BLaER1 treated with 17β-estradiol and CSF1 and Interleukin-3, amounts not matched to agents 10 nM and 100 nM (cell line): Measurements from ENCODE around the gene TMSB10.

Source experiments
- H3K27ac ChIP-seq, 11 experiments: shearing (Covaris generic); formaldehyde crosslinking; 2 replicates each; pipeline ENCODE4 v1.8.1; 2022
- H3K27me3 ChIP-seq, 11 experiments: shearing (Covaris generic); formaldehyde crosslinking; 2 replicates each; pipeline ENCODE4 v1.8.1; 2022
- H3K36me3 ChIP-seq, 11 experiments: shearing (Covaris generic); formaldehyde crosslinking; 2 replicates each; pipeline ENCODE4 v1.8.1; 2022
- H3K4me1 ChIP-seq, 10 experiments: shearing (Covaris generic); formaldehyde crosslinking; 2 replicates each; pipeline ENCODE4 v1.8.1; 2022
- H3K4me2 ChIP-seq, 11 experiments: shearing (Covaris generic); formaldehyde crosslinking; 2 replicates each; pipeline ENCODE4 v1.8.1; 2022
- H3K4me3 ChIP-seq, 10 experiments: shearing (Covaris generic); formaldehyde crosslinking; 2 replicates each; pipeline ENCODE4 v1.8.1; 2022
- H3K9ac ChIP-seq, 11 experiments: shearing (Covaris generic); formaldehyde crosslinking; 2 replicates each; pipeline ENCODE4 v1.8.1; 2022
- H3K9me3 ChIP-seq, 11 experiments: shearing (Covaris generic); formaldehyde crosslinking; replicated peaks in 1 of 11; 2 replicates each; pipeline ENCODE4 v1.8.1; 2022
- H4K20me1 ChIP-seq, 11 experiments: shearing (Covaris generic); formaldehyde crosslinking; 2 replicates each; pipeline ENCODE4 v1.8.1; 2022
- Cebpa-rat ChIP-seq, 11 experiments: shearing (Covaris generic); IDR thresholded peaks; 2 replicates each; pipeline ENCODE4 v1.8.1; 2022

The TMSB10 gene

DNA sequence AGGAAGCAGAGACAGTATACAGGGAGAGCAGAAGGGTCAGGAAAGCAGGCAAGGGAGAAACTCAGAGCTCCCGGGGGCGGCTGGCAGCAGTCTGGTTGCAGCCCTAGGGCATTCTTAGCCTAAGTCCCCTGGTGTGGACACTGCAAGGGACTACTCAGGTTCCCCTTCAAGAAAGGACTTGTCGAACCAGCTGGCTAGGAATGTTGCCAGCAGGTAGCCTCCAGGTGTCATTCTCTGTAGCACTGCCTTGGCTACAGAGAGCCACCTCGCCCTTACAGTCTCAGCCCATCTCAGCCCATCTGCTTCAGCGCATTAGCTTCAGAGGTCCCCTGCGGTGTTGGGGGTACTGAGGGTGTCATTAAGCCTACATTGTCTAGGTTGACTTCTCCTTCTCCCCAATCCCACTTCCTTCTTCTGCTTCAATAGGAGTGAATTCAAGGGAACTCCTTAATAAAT is 11.3 kb upstream of the TMSB10 start:
- TF ChIP-seq Cebpa-rat (IDR thresholded peaks at IDR 0.05), result no peak
- H3K27ac ChIP-seq, result peak overlapping the region; percentile 15 to 92 (median 87); a peak in 21 of 22 replicates
- H4K20me1 ChIP-seq, result no peaks in the 10 kb centered on the region

DNA sequence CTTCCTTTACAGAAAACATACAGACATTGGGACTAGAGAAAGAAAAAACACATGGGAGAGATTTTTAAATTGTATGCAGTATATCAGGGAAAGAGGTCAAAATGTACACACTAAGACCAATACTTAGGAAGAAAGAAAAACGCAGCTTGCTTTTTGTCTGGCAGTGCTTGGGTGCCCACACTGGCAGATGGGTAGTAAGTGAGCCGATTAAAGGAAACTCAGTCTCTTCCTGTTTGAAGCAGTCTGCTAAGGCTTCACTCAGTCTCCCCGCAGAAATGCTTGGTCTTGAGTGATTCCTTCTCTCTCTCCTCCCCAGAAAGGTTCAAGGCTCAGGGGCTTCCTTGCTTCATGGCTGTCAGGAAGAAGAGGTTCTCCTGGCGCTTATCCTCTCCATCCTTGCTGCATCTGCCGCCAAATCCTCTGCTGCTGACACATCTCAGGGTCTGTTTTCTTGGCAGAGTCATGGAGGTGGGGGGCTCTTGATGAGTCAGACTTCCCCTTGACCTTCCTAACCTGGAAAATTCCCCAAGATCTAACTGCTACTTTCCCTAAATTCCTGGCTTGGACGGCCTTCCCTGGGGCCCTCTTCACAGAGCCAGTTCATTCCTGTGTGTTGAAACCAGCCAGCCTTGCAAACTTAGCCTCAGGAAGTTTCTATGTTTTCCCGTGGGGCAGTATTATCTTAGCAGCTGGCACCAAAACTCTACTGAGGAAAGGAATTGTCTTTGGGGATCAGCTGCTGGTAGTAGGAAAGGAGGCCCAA is 10.5 kb upstream of the TMSB10 start:
- H3K27ac ChIP-seq, result peak overlapping the region; percentile 57 to 92 (median 87)
- peak in 4 of 11 experiments; percentile 13 to 62 (median 40); a peak in 3 of 22 replicates for TF ChIP-seq Cebpa-rat (IDR thresholded peaks at IDR 0.05)
- no peaks in the 10 kb centered on the region for H3K9me3 ChIP-seq
- H4K20me1 ChIP-seq, result no peaks in the 10 kb centered on the region
- H3K4me3 ChIP-seq, result peak overlapping the region in 7 of 10 experiments; percentile 42 to 58 (median 48); a peak in 13 of 20 replicates
- H3K4me1 ChIP-seq, result peaks cover 47 to 76% (median 67%) of the 10 kb centered on the region in 10 experiments
- no peaks in the 10 kb centered on the region for H3K27me3 ChIP-seq
- peak overlapping the region; percentile 78 to 99 (median 93) for H3K4me2 ChIP-seq
- peak overlapping the region; percentile 40 to 82 (median 76); a peak in 20 of 22 replicates for H3K9ac ChIP-seq
- no peaks in the 10 kb centered on the region for H3K36me3 ChIP-seq

More for the DNA sequence above, 11.3 kb upstream of the TMSB10 start:
- H3K36me3 ChIP-seq, result no peaks in the 10 kb centered on the region
- no peaks in the 10 kb centered on the region for H3K27me3 ChIP-seq
- H3K4me1 ChIP-seq, result peaks cover 50 to 76% (median 67%) of the 10 kb centered on the region in 10 experiments
- no peaks in the 10 kb centered on the region for H3K9me3 ChIP-seq
- peak overlapping the region; percentile 78 to 99 (median 93) for H3K4me2 ChIP-seq
- peak overlapping the region in 8 of 10 experiments; percentile 9 to 58 (median 48); a peak in 11 of 20 replicates for H3K4me3 ChIP-seq
- H3K9ac ChIP-seq, result peak overlapping the region in 8 of 11 experiments; percentile 74 to 82 (median 78); a peak in 15 of 22 replicates

DNA sequence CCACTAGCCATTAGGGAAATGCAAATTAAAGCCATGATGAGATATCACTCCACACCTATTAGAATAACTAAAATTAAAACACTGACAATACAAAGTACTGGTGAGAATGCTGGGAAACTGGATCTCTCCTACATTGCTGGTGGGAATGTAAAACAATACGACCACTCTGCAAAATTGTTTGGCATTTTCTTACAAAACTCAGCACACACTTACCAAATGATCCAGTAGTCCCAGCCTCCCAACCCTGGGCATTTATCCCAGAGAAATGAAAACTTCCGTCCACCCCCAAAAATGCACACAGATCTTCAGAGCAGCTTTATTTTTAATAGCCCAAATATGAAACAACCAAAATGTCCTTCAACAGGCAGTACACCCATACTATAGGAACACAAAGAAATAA is 8.9 kb upstream of the TMSB10 start:
- Histone ChIP-seq H3K9me3 (peaks cover 0 to 2% (median 0%) of the 10 kb centered on the region in 11 experiments; a peak in 1 of 22 replicates), H4K20me1 (no peaks in the 10 kb centered on the region), H3K9ac (no peak overlapping the region), H3K27ac (peak overlapping the region in 2 of 11 experiments; percentile 89 to 92; a peak in 4 of 22 replicates), H3K4me1 (peaks cover 49 to 83% (median 70%) of the 10 kb centered on the region in 10 experiments), H3K36me3 (no peaks in the 10 kb centered on the region), H3K4me3 (no peak overlapping the region), H3K27me3 (peaks cover 0 to 5% (median 0%) of the 10 kb centered on the region in 11 experiments; a peak in 3 of 22 replicates), H3K4me2 (peak overlapping the region in 4 of 11 experiments; percentile 45 to 95 (median 84); a peak in 5 of 22 replicates)
- no peak for TF ChIP-seq Cebpa-rat (IDR thresholded peaks at IDR 0.05)

DNA sequence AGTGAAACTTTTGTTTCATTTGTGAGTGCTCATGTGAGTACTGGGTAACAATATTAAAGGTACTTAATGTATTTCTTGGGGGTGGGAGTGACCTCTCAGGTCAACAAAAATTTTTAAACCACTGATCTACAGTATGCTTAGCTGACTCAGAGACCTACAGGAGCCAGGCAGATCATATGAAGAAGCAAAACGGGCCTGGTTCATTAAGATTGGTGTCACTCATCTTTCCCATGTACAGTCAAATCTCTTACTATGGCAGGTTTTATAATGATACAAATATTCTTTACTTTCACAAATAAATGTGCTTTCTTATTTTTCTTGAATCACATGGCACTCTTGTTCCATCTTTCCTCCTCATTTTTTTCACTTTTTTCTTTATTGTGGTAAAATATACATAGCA is 7.7 kb upstream of the TMSB10 start:
- Histone ChIP-seq H3K27me3 (peaks cover 0 to 11% (median 0%) of the 10 kb centered on the region in 11 experiments; a peak in 3 of 22 replicates), H3K4me2 (peak overlapping the region; percentile 45 to 81 (median 62); a peak in 21 of 22 replicates), H3K27ac (peak overlapping the region; percentile 24 to 75 (median 66); a peak in 19 of 22 replicates), H3K9ac (peak overlapping the region in 5 of 11 experiments; percentile 30 to 61 (median 47); a peak in 6 of 22 replicates), H3K36me3 (no peaks in the 10 kb centered on the region), H3K4me1 (peaks cover 51 to 89% (median 74%) of the 10 kb centered on the region in 10 experiments), H3K4me3 (no peak overlapping the region), H3K9me3 (peaks cover 0 to 4% (median 0%) of the 10 kb centered on the region in 11 experiments; a peak in 1 of 22 replicates), H4K20me1 (no peaks in the 10 kb centered on the region)
- no peak for TF ChIP-seq Cebpa-rat (IDR thresholded peaks at IDR 0.05)

DNA sequence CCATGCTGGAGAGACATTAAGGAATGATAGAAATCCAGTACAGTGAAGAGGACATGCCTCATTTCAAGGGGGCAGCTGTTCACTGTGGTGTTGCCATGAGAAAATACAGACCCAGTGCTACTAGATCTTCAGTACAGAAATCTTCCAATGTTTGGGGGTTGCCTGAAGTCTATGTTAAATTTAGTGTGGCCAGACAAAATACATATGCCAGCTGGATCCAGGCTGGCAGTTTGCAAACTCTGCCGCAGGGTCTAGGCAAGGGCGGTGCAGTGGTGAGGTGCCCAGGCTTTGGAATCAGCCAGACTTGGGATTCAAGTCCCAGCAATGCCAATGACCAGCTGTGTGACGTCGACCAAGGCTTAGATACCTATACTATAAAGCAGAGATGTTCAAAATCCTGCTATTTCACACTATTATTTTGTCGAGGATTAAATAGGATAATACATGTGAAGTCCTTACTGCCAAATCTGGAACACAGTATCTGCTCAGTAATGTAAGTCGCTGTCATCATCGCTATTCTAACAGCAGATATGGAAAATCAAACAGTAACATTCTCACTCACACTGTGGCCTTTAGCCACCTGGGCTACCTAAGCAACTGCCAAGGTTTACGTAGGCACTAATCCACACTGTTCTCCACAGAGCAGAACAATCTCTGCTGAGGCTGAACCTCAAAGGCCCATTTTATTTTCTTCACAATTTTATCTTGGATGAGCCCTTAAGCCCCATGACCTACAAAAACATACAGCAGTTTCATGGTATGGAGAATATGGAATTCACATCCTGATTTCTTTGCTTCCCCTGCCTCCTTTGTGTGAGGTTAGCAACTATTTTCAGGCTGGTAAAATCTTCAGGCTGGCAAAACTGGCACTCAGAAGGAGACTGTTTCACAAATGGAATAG is 5.9 kb upstream of the TMSB10 start:
- Histone ChIP-seq H3K9me3 (peaks cover 0 to 4% (median 0%) of the 10 kb centered on the region in 11 experiments; a peak in 1 of 22 replicates), H4K20me1 (no peaks in the 10 kb centered on the region), H3K27me3 (peaks cover 0 to 11% (median 0%) of the 10 kb centered on the region in 11 experiments; a peak in 3 of 22 replicates), H3K4me1 (peaks cover 46 to 93% (median 73%) of the 10 kb centered on the region in 10 experiments), H3K27ac (peak overlapping the region in 9 of 11 experiments; percentile 39 to 75 (median 68); a peak in 15 of 22 replicates), H3K4me3 (no peak overlapping the region), H3K9ac (no peak overlapping the region), H3K4me2 (peak overlapping the region in 10 of 11 experiments; percentile 45 to 81 (median 63); a peak in 18 of 22 replicates), H3K36me3 (no peaks in the 10 kb centered on the region)
- TF ChIP-seq Cebpa-rat (IDR thresholded peaks at IDR 0.05), result no peak

DNA sequence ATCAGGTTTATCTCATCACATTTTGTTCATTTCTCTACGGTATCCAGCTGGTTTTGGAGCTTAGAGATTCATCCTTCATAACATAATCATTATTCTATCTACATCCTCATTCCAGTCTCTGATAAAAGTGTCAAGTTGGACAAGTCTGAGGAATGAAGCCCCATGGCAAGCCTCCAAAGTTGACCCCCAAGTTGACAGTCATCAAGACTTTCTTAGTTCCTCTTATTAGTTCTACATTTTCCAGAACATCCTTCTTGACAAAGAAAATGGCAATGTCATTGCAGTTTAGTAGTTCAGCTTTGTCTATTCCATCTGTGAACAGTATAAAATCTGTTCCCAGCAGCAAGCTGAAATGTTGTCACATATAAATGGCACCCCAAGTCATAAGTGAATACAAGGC is 4.5 kb upstream of the TMSB10 start:
- peaks cover 35 to 81% (median 61%) of the 10 kb centered on the region in 10 experiments for H3K4me1 ChIP-seq
- H3K4me2 ChIP-seq, result peak overlapping the region in 7 of 11 experiments; percentile 2 to 81 (median 62); a peak in 12 of 22 replicates
- peaks cover 0 to 11% (median 0%) of the 10 kb centered on the region in 11 experiments; a peak in 3 of 22 replicates for H3K27me3 ChIP-seq
- TF ChIP-seq Cebpa-rat (IDR thresholded peaks at IDR 0.05), result no peak
- H3K4me3 ChIP-seq, result no peak overlapping the region
- H3K9ac ChIP-seq, result no peak overlapping the region
- H3K9me3 ChIP-seq, result peaks cover 0 to 4% (median 0%) of the 10 kb centered on the region in 11 experiments; a peak in 1 of 22 replicates
- H3K36me3 ChIP-seq, result peaks cover 0 to under 1% (median 0%) of the 10 kb centered on the region in 11 experiments; a peak in 4 of 22 replicates
- H3K27ac ChIP-seq, result peak overlapping the region in 5 of 11 experiments; percentile 1 to 44 (median 14); a peak in 6 of 22 replicates
- peaks cover 0 to 5% (median 4%) of the 10 kb centered on the region in 11 experiments; a peak in 11 of 22 replicates for H4K20me1 ChIP-seq

DNA sequence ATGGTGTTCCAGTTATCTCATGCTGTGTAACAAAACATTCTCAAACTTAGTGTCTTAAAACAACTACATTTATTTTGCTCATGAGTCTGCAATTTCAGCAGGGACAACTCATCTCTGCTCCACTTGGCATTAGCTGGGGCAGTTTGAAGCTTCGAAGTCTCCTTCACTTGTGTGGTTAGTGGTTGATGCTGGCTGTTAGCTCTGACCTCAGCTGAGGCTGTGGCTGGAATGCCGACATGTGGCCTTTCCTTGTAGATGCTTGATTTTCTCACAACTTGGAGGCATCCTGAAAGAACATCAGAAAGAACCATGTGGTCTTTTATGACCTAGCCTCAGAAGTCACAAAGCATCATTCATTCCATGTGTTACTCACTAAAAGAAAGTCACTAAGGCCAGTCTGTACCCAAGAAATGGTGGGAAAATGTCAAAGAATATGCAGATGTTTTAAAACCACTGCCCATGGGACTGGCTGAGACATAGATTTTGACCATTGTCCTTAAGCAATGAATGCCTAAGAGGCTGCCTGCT is 3.8 kb upstream of the TMSB10 start:
- H3K4me2 ChIP-seq, result peak overlapping the region in 8 of 11 experiments; percentile 2 to 81 (median 52); a peak in 13 of 22 replicates
- no peak overlapping the region for H3K9ac ChIP-seq
- H3K4me3 ChIP-seq, result no peak overlapping the region
- peak overlapping the region in 4 of 11 experiments; percentile 1 to 44 (median 16); a peak in 4 of 22 replicates for H3K27ac ChIP-seq
- H3K9me3 ChIP-seq, result peaks cover 0 to 4% (median 0%) of the 10 kb centered on the region in 11 experiments; a peak in 2 of 22 replicates
- TF ChIP-seq Cebpa-rat (IDR thresholded peaks at IDR 0.05), result no peak
- peaks cover 6 to 8% (median 6%) of the 10 kb centered on the region in 11 experiments; a peak in 20 of 22 replicates for H3K36me3 ChIP-seq
- H4K20me1 ChIP-seq, result peaks cover 5 to 12% (median 11%) of the 10 kb centered on the region in 11 experiments; a peak in 19 of 22 replicates
- H3K4me1 ChIP-seq, result peaks cover 32 to 74% (median 55%) of the 10 kb centered on the region in 10 experiments
- peaks cover 0 to 11% (median 0%) of the 10 kb centered on the region in 11 experiments; a peak in 3 of 22 replicates for H3K27me3 ChIP-seq
